ENCODE results near the gene LRRC26. TPM values are rescaled to one million over a fixed set of nuclear protein-coding genes. Genes with fewer than 3 reads are reported as not detected.

The LRRC26 gene
- total and polyA plus RNA-seq, 8 donors: 1.00 to 440 (median 5.7) TPM; not detected in 2

DNA sequence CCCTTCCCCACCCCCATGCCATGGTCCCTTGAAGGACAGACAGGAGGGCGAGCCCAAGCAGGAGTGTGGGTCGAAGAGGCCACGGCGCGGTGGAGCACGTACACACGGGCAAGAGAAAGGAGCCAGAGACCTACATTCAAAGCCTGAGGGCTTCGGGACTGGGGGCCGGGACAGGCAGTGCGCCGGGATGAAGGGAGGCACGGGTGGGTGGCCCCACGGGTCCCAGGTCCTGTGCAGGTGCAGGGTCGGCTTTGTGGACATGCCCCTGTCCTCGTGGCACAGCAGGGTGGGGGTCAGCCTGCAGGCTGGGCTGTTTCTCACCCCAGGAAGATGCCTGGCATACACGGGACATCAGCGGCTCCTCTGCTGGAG lies 9.8 kb downstream of the LRRC26 start:
- DNase-seq: no peak
- 53 to 62% (median 58%) methylated on average over 16 to 17 of the region's 17 CpGs for WGBS, 5 donors
- no peak overlapping the region for H3K4me3 ChIP-seq
- no peak for TF ChIP-seq POLR2A (IDR thresholded peaks at IDR 0.05)
- TF ChIP-seq EP300 (IDR thresholded peaks at IDR 0.05): no peak
- TF ChIP-seq, protein P1, sequence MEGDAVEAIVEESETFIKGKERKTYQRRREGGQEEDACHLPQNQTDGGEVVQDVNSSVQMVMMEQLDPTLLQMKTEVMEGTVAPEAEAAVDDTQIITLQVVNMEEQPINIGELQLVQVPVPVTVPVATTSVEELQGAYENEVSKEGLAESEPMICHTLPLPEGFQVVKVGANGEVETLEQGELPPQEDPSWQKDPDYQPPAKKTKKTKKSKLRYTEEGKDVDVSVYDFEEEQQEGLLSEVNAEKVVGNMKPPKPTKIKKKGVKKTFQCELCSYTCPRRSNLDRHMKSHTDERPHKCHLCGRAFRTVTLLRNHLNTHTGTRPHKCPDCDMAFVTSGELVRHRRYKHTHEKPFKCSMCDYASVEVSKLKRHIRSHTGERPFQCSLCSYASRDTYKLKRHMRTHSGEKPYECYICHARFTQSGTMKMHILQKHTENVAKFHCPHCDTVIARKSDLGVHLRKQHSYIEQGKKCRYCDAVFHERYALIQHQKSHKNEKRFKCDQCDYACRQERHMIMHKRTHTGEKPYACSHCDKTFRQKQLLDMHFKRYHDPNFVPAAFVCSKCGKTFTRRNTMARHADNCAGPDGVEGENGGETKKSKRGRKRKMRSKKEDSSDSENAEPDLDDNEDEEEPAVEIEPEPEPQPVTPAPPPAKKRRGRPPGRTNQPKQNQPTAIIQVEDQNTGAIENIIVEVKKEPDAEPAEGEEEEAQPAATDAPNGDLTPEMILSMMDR (IDR thresholded peaks at IDR 0.05): no peak
- TF ChIP-seq POLR2AphosphoS5 (IDR thresholded peaks at IDR 0.05): no peak
- H3K27ac ChIP-seq: no peak overlapping the region
- H3K4me1 ChIP-seq: peaks cover 24 to 46% (median 37%) of the 10 kb centered on the region in 4 donors
- H3K27me3 ChIP-seq: peaks cover 31 to 100% (median 99%) of the 10 kb centered on the region in 3 donors
- no peaks in the 10 kb centered on the region for H3K9me3 ChIP-seq
- intact Hi-C loops (cut with DNase I; ENCODE audit: low total_unique reads): no loop called here
- H3K36me3 ChIP-seq: no peaks in the 10 kb centered on the region

DNA sequence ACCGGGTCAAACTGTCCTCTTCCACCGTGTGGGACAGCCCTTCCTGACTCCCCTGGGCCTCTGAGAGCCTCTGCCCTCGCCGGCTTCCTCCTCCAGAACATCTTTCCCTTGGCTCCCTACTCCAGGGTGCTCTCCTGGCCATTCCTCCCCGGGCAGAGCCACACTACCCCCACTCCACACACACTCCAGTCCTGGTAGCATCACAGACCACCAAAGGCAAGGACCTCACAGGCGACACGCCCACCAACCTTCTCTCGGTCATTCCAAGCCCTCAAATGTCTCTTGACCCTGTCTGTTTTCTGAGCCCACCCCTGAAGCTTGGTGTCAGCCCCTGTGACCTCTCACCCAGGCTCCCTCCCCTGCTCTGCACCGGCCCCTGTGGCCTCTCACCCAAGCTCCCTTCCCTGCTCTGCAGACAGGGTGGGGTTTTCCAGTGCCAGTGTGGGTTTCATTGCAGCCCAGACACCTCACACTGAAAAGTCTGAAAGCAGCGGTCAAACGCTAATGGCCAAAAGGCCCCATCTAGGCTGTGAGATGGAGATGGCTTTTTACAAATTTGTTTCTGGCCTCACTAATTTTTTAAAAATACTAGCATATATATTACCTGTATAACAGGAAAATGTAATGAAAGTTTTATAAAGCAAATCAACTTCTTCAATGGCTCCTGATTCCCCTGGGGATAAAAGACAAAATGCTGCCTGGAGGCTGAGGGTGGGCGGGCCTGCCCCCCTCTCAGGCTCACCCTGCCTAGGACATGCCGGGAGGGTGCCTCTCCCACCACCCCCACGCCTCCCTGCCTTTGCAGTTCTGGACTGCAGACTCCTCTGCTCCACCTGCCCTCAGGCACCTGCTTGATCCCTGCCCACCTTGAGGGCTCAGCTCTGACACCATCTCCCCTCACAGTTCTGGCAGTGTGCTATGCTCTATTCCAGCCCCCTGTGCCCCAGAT lies 10.5 kb downstream of the LRRC26 start:
- H3K4me1 ChIP-seq: peaks cover 24 to 46% (median 37%) of the 10 kb centered on the region in 4 donors
- H3K27ac ChIP-seq: no peak overlapping the region
- no peak overlapping the region for H3K4me3 ChIP-seq
- H3K9me3 ChIP-seq: no peaks in the 10 kb centered on the region
- peaks cover 25 to 100% (median 93%) of the 10 kb centered on the region in 3 donors for H3K27me3 ChIP-seq
- no peak for TF ChIP-seq POLR2A (IDR thresholded peaks at IDR 0.05)
- no peak for TF ChIP-seq EP300 (IDR thresholded peaks at IDR 0.05)
- no peak for TF ChIP-seq POLR2AphosphoS5 (IDR thresholded peaks at IDR 0.05)
- TF ChIP-seq, protein P1 (IDR thresholded peaks at IDR 0.05): no peak
- 29 to 40% (median 35%) methylated on average over 13 to 14 of the region's 14 CpGs for WGBS, 5 donors
- no peaks in the 10 kb centered on the region for H3K36me3 ChIP-seq
- no peak for DNase-seq
- intact Hi-C loops (cut with DNase I; ENCODE audit: low total_unique reads): no loop called here

DNA sequence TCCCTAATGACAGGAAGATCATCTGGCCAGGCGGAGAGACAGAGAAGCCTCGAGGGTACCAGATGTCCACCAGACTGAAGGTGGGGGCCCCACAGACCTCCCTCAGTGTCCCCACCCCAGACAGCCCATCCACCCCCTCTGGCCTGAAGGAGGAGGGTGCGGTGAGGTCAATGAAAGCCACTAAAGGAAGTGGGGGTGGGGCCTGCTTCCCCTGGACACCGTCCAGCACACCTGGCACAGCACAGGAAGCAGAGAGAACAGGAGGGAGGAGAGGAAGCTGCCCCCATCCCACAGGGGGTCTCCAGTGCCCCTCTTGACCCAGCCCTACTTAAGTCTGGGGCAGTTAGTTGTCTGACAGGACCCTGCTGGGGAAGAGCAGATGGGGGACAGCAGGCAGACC lies 11.2 kb downstream of the LRRC26 start:
- Histone ChIP-seq H3K27me3 (peaks cover 23 to 99% (median 86%) of the 10 kb centered on the region in 3 donors), H3K27ac (no peak overlapping the region), H3K4me1 (peaks cover 24 to 45% (median 36%) of the 10 kb centered on the region in 4 donors), H3K9me3 (no peaks in the 10 kb centered on the region), H3K36me3 (no peaks in the 10 kb centered on the region), H3K4me3 (no peak overlapping the region)
- WGBS, 5 donors: 27 to 35% (median 34%) methylated on average over 4 of the region's 4 CpGs
- no peak for DNase-seq
- intact Hi-C loops (cut with DNase I; ENCODE audit: low total_unique reads): no loop called here
- TF ChIP-seq EP300 (IDR thresholded peaks at IDR 0.05): no peak
- TF ChIP-seq, protein P1 (IDR thresholded peaks at IDR 0.05): no peak

DNA sequence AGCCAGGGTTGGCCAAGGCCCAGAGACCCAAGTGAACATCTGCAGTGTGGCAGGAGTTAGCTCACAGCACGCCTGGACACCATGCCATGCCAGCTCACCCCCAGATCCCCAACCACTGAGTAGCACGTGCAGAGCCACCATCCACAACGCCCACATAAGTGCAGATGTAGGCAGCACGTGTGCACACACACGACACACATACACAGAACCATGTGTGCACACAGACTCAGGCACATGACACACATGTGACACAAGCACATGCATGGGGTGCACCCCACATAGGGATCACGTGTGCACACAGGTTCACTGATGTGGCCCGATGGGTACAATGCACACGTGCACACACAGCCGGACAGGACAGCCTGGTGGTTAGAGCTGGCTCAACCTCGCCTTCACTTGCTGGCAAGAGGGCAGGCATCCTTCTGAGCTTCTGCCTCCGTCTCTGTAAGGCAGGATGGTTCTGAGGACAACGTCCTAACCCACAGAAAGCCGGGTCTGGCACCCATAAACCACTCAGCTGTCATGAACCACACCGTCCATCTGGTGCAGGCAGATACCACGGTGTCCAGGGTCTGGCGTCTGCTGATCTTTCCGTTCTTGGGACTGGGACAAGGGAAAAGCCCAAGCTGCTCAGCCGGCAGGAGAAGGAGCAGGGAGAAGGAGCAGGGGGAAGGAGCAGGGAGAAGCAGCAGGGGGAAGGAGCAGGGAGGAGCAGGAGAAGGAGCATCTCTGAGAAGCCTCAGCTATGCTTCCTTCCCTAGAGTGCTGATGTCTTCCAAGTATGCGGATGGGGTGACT lies 12.0 kb downstream of the LRRC26 start:
- TF ChIP-seq POLR2A (IDR thresholded peaks at IDR 0.05) (no peak), POLR2AphosphoS5 (IDR thresholded peaks at IDR 0.05) (no peak)
- WGBS, 5 donors: 60 to 65% (median 62%) methylated on average over 14 to 19 of the region's 19 CpGs
- Histone ChIP-seq H3K4me1 (peaks cover 19 to 37% (median 29%) of the 10 kb centered on the region in 4 donors), H3K4me3 (no peak overlapping the region), H3K9me3 (no peaks in the 10 kb centered on the region), H3K27me3 (peaks cover 23 to 94% (median 78%) of the 10 kb centered on the region in 3 donors), H3K27ac (no peak overlapping the region), H3K36me3 (no peaks in the 10 kb centered on the region)
- no peak for DNase-seq
- intact Hi-C loops (cut with DNase I; ENCODE audit: low total_unique reads): no loop called here

All from stomach (tissue), 9 donors.